HEK293 (cell line): ENCODE measurements around the gene IGF1R.

Experiments
- ZBTB7A ChIP-seq: fragments of 450-650 bp; formaldehyde crosslinking; IDR thresholded peaks from 2 replicates; pipeline ENCODE4 v1.5.1; 2016; ENCODE audit warnings: low read depth, missing biosample characterization, missing genetic modification characterization
- ZNF324 ChIP-seq: fragments of 450-650 bp; formaldehyde crosslinking; IDR thresholded peaks from 2 replicates; pipeline ENCODE4 v1.5.1; 2016; ENCODE audit warnings: missing biosample characterization, missing genetic modification characterization
- ZNF404 ChIP-seq: fragments of 450-650 bp; formaldehyde crosslinking; IDR thresholded peaks from 2 replicates; pipeline ENCODE4 v1.5.1; 2017; ENCODE audit warnings: missing biosample characterization, missing genetic modification characterization
- TF ChIP-seq, protein P1 (sequence below): fragments of 450-650 bp; formaldehyde crosslinking; IDR thresholded peaks from 2 replicates; pipeline ENCODE4 v1.5.1; 2016; ENCODE audit warnings: missing biosample characterization, missing genetic modification characterization
- TF ChIP-seq, protein P2 (sequence below): fragments of 450-650 bp; formaldehyde crosslinking; IDR thresholded peaks from 2 replicates; pipeline ENCODE4 v1.5.1; 2017; ENCODE audit warnings: missing biosample characterization, missing genetic modification characterization
- TF ChIP-seq, protein P3 (sequence below): fragments of 450-650 bp; formaldehyde crosslinking; IDR thresholded peaks from 2 replicates; pipeline ENCODE4 v1.5.1; 2016; ENCODE audit warnings: missing biosample characterization, missing genetic modification characterization, borderline replicate concordance
- TF ChIP-seq, protein P4 (sequence below): fragments of 450-650 bp; formaldehyde crosslinking; IDR thresholded peaks from 2 replicates; pipeline ENCODE4 v1.5.1; 2016; ENCODE audit warnings: missing biosample characterization, missing genetic modification characterization

DNA sequence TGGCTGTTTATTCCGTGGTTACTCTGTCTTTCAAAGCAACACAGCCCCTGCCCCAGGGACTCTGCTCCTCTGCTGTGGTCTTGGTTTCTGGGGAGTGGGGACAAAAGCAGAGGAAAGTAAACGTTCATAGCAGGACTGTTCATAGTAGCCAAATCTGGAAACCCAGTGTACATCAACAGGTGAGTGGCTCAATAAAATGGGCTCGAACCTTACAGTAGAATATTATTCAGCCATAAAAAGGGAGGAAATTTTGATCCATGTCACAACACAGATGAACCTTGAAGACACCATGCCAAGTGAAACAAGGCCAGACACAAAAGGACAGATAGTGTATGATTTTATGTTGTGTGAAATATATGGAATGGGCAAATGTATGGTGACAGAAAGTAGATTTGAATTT, 269.1 kb downstream of the IGF1R start:
- TF ChIP-seq, protein P1, sequence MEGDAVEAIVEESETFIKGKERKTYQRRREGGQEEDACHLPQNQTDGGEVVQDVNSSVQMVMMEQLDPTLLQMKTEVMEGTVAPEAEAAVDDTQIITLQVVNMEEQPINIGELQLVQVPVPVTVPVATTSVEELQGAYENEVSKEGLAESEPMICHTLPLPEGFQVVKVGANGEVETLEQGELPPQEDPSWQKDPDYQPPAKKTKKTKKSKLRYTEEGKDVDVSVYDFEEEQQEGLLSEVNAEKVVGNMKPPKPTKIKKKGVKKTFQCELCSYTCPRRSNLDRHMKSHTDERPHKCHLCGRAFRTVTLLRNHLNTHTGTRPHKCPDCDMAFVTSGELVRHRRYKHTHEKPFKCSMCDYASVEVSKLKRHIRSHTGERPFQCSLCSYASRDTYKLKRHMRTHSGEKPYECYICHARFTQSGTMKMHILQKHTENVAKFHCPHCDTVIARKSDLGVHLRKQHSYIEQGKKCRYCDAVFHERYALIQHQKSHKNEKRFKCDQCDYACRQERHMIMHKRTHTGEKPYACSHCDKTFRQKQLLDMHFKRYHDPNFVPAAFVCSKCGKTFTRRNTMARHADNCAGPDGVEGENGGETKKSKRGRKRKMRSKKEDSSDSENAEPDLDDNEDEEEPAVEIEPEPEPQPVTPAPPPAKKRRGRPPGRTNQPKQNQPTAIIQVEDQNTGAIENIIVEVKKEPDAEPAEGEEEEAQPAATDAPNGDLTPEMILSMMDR (tag by site-specific recombination) = no peak
- TF ChIP-seq ZNF324 (tag by site-specific recombination) = no peak
- TF ChIP-seq, protein P2, sequence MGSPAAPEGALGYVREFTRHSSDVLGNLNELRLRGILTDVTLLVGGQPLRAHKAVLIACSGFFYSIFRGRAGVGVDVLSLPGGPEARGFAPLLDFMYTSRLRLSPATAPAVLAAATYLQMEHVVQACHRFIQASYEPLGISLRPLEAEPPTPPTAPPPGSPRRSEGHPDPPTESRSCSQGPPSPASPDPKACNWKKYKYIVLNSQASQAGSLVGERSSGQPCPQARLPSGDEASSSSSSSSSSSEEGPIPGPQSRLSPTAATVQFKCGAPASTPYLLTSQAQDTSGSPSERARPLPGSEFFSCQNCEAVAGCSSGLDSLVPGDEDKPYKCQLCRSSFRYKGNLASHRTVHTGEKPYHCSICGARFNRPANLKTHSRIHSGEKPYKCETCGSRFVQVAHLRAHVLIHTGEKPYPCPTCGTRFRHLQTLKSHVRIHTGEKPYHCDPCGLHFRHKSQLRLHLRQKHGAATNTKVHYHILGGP (tag by site-specific recombination) = no peak
- TF ChIP-seq, protein P3, sequence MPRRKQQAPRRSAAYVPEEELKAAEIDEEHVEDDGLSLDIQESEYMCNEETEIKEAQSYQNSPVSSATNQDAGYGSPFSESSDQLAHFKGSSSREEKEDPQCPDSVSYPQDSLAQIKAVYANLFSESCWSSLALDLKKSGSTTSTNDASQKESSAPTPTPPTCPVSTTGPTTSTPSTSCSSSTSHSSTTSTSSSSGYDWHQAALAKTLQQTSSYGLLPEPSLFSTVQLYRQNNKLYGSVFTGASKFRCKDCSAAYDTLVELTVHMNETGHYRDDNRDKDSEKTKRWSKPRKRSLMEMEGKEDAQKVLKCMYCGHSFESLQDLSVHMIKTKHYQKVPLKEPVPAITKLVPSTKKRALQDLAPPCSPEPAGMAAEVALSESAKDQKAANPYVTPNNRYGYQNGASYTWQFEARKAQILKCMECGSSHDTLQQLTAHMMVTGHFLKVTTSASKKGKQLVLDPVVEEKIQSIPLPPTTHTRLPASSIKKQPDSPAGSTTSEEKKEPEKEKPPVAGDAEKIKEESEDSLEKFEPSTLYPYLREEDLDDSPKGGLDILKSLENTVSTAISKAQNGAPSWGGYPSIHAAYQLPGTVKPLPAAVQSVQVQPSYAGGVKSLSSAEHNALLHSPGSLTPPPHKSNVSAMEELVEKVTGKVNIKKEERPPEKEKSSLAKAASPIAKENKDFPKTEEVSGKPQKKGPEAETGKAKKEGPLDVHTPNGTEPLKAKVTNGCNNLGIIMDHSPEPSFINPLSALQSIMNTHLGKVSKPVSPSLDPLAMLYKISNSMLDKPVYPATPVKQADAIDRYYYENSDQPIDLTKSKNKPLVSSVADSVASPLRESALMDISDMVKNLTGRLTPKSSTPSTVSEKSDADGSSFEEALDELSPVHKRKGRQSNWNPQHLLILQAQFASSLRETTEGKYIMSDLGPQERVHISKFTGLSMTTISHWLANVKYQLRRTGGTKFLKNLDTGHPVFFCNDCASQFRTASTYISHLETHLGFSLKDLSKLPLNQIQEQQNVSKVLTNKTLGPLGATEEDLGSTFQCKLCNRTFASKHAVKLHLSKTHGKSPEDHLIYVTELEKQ (tag by site-specific recombination) = no peak
- no peak for TF ChIP-seq ZBTB7A
- TF ChIP-seq ZNF404 (tag by site-specific recombination) = no peak
- TF ChIP-seq, protein P4, sequence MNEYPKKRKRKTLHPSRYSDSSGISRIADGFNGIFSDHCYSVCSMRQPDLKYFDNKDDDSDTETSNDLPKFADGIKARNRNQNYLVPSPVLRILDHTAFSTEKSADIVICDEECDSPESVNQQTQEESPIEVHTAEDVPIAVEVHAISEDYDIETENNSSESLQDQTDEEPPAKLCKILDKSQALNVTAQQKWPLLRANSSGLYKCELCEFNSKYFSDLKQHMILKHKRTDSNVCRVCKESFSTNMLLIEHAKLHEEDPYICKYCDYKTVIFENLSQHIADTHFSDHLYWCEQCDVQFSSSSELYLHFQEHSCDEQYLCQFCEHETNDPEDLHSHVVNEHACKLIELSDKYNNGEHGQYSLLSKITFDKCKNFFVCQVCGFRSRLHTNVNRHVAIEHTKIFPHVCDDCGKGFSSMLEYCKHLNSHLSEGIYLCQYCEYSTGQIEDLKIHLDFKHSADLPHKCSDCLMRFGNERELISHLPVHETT (tag by site-specific recombination) = no peak
